Fibroblast of lung (primary cell): ENCODE results near the gene SYNJ2. TPM values are rescaled to one million over a fixed set of nuclear protein-coding genes. Genes with fewer than 3 reads are reported as not detected.

Experiments used
- DNase-seq, 2 donors: peaks; one replicate each; pipeline versions ENCODE4 v3.0.0 to v3.0.0-alpha.2; 2010; ENCODE audit warnings: low read depth in 2 of 2
- H2AFZ ChIP-seq: 2 replicates; pipeline ENCODE4 v1.5.1; 2012; ENCODE audit warnings: low read length, control low read depth, inconsistent platforms
- H3K27ac ChIP-seq: 2 replicates; pipeline ENCODE4 v1.5.1; 2011; ENCODE audit warnings: low read length, control low read depth; ENCODE audit not compliant: insufficient read depth
- H3K27me3 ChIP-seq: 2 replicates; pipeline ENCODE4 v1.5.1; 2011; ENCODE audit warnings: mild to moderate bottlenecking, low read length; ENCODE audit not compliant: control insufficient read depth, insufficient read depth
- H3K36me3 ChIP-seq: 2 replicates; pipeline ENCODE4 v1.5.1; 2011; ENCODE audit warnings: low read length; ENCODE audit not compliant: control insufficient read depth, insufficient read depth
- H3K4me1 ChIP-seq: 2 replicates; pipeline ENCODE4 v1.5.1; 2011; ENCODE audit warnings: low read length; ENCODE audit not compliant: control insufficient read depth, insufficient read depth; ENCODE audit errors: extremely low read depth
- H3K4me2 ChIP-seq: 2 replicates; pipeline ENCODE4 v1.5.1; 2011; ENCODE audit warnings: low read length, control low read depth; ENCODE audit not compliant: insufficient read depth; ENCODE audit errors: extremely low read depth
- H3K4me3 ChIP-seq, 4 experiments: fragments of 200-600 bp in 1 of 4; sonication (generic) in 1 of 4; replicated peaks in 1 of 4; 2 replicates each; pipeline ENCODE4 v1.5.1; 2011 to 2016; ENCODE audit warnings: low read length in 4 of 4, low read depth in 3 of 4, mild to moderate bottlenecking in 3 of 4, control low read depth in 2 of 4, inconsistent platforms in 1 of 4, mixed read lengths in 1 of 4; ENCODE audit not compliant: insufficient read depth in 1 of 4; ENCODE audit errors: control extremely low read depth in 1 of 4
- H3K79me2 ChIP-seq: 2 replicates; pipeline ENCODE4 v1.5.1; 2012; ENCODE audit warnings: mild to moderate bottlenecking, low read length, inconsistent platforms; ENCODE audit not compliant: control insufficient read depth, insufficient read depth
- H3K9ac ChIP-seq: 2 replicates; pipeline ENCODE4 v1.5.1; 2011; ENCODE audit warnings: mild to moderate bottlenecking, low read length, control low read depth; ENCODE audit not compliant: insufficient read depth
- H3K9me3 ChIP-seq: 2 replicates; pipeline ENCODE4 v1.5.1; 2012; ENCODE audit warnings: low read depth, low read length; ENCODE audit not compliant: control insufficient read depth, insufficient read depth
- H4K20me1 ChIP-seq: 2 replicates; pipeline ENCODE4 v1.5.1; 2011; ENCODE audit warnings: low read length; ENCODE audit not compliant: control insufficient read depth, insufficient read depth; ENCODE audit errors: extremely low read depth
- CTCF ChIP-seq, 2 donors: IDR thresholded peaks in 1 of 2; conservative IDR thresholded peaks in 1 of 2; 1 replicate in 1 of 2; 2 replicates in 1 of 2; pipeline ENCODE4 v1.5.1; 2011 to 2012; ENCODE audit warnings: low read length in 2 of 2, control low read depth in 1 of 2, inconsistent platforms in 1 of 2, low read depth in 1 of 2, mild to moderate bottlenecking in 1 of 2
- EZH2 ChIP-seq: IDR thresholded peaks from 2 replicates; pipeline ENCODE4 v1.5.1; 2012; ENCODE audit warnings: low read length, control low read depth, mild to moderate bottlenecking; ENCODE audit errors: missing control alignments
- polyA plus RNA-seq, 2 donors: library from polyadenylated mRNA; depleted of rRNA in 1 of 2; stranded (reverse) in 1 of 2; unstranded in 1 of 2; fragments of >200 nt; gene quantifications; 2 replicates each; pipeline ENCODE4 v1.2.1, GENCODE V29; 2011 to 2012; ENCODE audit warnings: missing spikeins in 1 of 2
- total RNA-seq: library from RNA; depleted of rRNA; stranded (reverse); fragments of >200 nt; gene quantifications from 2 replicates; pipeline ENCODE4 v1.2.1, GENCODE V29; 2014

Gene SYNJ2
- total and polyA plus RNA-seq, 2 donors (not counting 1 experiment from before 2014, with no cell fraction given): 23.5 to 57.3 TPM

- no peak overlapping the region for H3K27ac ChIP-seq
- H3K4me1 ChIP-seq: peaks cover 33% of the 10 kb centered on the region
- TF ChIP-seq EZH2 (no peak), CTCF (conservative IDR thresholded peaks at IDR 0.05 in 1 of 2, IDR thresholded peaks at IDR 0.05 in 1 of 2; ENCODE audit: low read depth in 1 of 2, low read length in 2 of 2) (no peak)
Observed at GRCh38 chr6:158010591-158011477, 29.2 kb downstream of the SYNJ2 start.

GRCh38 chr6:158011478-158011920, 29.8 kb downstream of the SYNJ2 start:
- Histone ChIP-seq H3K9ac (no peak overlapping the region), H4K20me1 (no peaks in the 10 kb centered on the region), H3K4me2 (no peak overlapping the region), H3K27me3 (no peaks in the 10 kb centered on the region), H3K79me2 (peaks cover 90% of the 10 kb centered on the region), H3K4me1 (peaks cover 29% of the 10 kb centered on the region), H3K4me3 (no peak overlapping the region), H3K36me3 (no peaks in the 10 kb centered on the region), H3K27ac (no peak overlapping the region), H3K9me3 (no peaks in the 10 kb centered on the region), H2AFZ (no peak overlapping the region)
- DNase-seq: peak; percentile 49 to 84
- TF ChIP-seq CTCF (conservative IDR thresholded peaks at IDR 0.05 in 1 of 2, IDR thresholded peaks at IDR 0.05 in 1 of 2; ENCODE audit: low read depth in 1 of 2, low read length in 2 of 2) (no peak), EZH2 (no peak)

More at GRCh38 chr6:158010591-158011477, 29.2 kb downstream of the SYNJ2 start:
- DNase-seq: no peak
- H3K9me3 ChIP-seq: no peaks in the 10 kb centered on the region
- H3K9ac ChIP-seq: no peak overlapping the region
- no peak overlapping the region for H3K4me2 ChIP-seq
- no peaks in the 10 kb centered on the region for H4K20me1 ChIP-seq
- H2AFZ ChIP-seq: no peak overlapping the region
- no peak overlapping the region for H3K4me3 ChIP-seq
- H3K27me3 ChIP-seq: no peaks in the 10 kb centered on the region
- peaks cover 91% of the 10 kb centered on the region for H3K79me2 ChIP-seq
- H3K36me3 ChIP-seq: no peaks in the 10 kb centered on the region

GRCh38 chr6:158011980-158012566, 30.4 kb downstream of the SYNJ2 start:
- Histone ChIP-seq H3K4me1 (peaks cover 29% of the 10 kb centered on the region), H3K9ac (no peak overlapping the region), H2AFZ (no peak overlapping the region), H3K4me2 (no peak overlapping the region), H3K36me3 (no peaks in the 10 kb centered on the region), H4K20me1 (no peaks in the 10 kb centered on the region), H3K9me3 (no peaks in the 10 kb centered on the region), H3K4me3 (no peak overlapping the region), H3K27me3 (no peaks in the 10 kb centered on the region), H3K79me2 (peaks cover 93% of the 10 kb centered on the region), H3K27ac (peak overlapping the region; percentile 38)
- TF ChIP-seq EZH2: no peak
- TF ChIP-seq CTCF (conservative IDR thresholded peaks at IDR 0.05 in 1 of 2, IDR thresholded peaks at IDR 0.05 in 1 of 2; ENCODE audit: low read depth in 1 of 2, low read length in 2 of 2): no peak
- DNase-seq: no peak
